GM21360 (cell line): Measurements from ENCODE around the gene EIF1AY.
"Not testable (repeated sequence)": the region's sequence is repeated elsewhere in the genome, so short reads cannot be mapped to it uniquely, and the experiment has no call there.

ENCODE experiments used
- ATAC-seq: cut with Tn5 transposase; IDR thresholded peaks from one replicate; pipeline ENCODE4 v1.9.1; 2021; ENCODE audit warnings: mild to moderate bottlenecking, moderate library complexity; ENCODE audit not compliant: unreplicated experiment

EIF1AY gene

DNA sequence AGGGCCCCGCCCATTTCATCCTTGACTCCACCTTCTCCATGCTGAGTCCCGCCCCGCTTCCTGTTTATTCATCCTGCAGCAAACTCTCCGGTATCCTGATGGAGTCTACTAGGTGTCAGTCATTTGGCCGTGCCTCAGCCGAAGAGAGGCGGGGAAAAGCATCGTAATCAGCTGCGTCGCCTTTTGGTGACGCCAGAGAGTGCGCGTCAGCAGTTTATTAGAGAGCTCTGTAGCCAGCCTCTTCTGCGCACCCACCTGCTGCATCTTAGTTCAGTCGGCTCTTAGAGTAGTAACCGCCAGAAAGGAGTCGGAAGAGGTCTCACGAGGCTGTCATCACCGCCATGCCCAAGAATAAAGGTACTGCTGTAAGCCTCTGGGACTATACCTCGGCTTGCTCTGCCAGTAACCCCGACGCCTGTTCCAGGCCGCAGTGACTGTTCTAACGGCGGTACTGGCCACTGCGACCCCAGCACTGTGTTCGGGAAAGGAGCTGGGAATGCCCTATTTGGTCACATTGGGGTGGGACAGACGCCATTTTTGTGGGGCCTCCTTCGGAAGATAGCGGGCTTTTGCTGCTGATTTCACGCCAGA, at the start of gene EIF1AY:
Gene EIF1AY (plus strand): TSS at position 246 of the 591 bp plus-strand sequence. CDS start 96 bp downstream, at position 342.
- ATAC-seq: no peak

GRCh38 chrY:20528435-20528834, 47.1 kb upstream of the EIF1AY start:
- ATAC-seq: no peak

GRCh38 chrY:20538186-20538585, 37.4 kb upstream of the EIF1AY start:
- no peak for ATAC-seq

- ATAC-seq: no peak
These were observed 36.6 kb upstream of the EIF1AY start for GRCh38 chrY:20538933-20539332.

DNA sequence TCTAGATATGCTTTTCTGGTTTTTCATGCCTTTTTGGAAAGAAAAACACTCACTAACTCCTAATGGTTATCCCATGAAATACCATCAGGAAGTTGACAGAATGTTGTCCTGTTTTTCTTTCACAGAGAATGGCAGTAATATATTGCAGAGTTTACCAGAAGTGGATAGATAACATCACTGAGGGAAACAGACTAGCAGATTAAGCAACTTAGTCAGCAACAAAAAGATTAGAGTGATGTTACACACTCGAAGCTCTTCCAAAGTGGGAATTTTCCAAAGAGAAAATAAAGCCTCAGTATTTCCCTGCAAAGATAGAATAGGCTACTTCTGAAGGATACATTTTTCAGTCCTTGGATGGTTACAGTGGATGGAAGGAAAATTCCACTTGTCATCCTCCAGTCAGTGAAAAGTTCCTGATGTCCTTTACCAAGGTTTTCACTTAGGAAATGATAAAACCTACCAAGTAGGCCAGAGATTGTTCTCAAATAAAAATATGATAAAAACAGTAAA, 31.1 kb upstream of the EIF1AY start:
- no peak for ATAC-seq

GRCh38 chrY:20546071-20546470, 29.5 kb upstream of the EIF1AY start:
- no peak for ATAC-seq

GRCh38 chrY:20549289-20549688, 26.3 kb upstream of the EIF1AY start:
- ATAC-seq: no peak

- ATAC-seq: no peak
These were observed 23.7 kb upstream of the EIF1AY start for GRCh38 chrY:20551840-20552239.

DNA sequence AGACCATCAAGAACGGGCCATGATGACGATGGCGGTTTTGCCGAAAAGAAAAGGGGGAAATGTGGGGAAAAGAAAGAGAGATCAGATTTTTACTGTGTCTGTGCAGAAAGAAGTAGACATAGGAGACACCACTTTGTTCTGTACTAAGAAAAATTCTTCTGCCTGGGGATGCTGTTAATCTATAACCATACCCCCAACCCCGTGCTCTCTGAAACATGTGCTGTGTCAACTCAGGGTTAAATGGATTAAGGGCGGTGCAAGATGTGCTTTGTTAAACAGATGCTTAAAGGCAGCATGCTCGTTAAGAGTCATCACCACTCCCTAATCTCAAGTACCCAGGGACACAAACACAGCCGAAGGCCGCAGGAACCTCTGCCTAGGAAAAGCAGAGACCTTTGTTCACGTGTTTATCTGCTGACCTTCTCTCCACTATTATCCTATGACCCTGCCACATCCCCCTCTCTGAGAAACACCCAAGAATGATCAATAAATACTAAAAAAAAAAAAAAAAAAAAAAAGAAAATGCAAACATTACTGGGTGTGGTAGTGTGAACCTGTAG, 22.7 kb upstream of the EIF1AY start:
- ATAC-seq: not testable (repeated sequence)

- ATAC-seq: no peak
These were observed 19.8 kb upstream of the EIF1AY start for GRCh38 chrY:20555820-20556219.

DNA sequence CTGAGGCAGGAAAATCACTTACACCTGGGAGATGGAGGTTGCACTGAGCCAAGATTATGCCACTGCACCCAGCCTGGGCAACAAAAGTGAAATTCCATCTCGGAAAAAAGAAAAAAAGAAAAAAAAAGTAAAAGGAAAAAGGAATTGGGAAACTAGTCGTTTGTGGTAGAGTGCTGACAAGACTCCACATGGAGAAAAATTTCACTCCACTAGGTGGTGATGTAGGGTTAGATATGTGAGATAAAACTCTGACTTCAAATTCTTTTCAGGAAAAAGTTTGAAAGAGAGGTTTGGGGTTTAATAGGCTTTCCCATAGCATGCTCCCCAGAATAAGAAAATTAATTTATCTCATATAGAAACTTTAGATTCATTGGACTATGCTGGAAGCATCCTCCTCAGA, 16.9 kb upstream of the EIF1AY start:
- ATAC-seq: no peak

GRCh38 chrY:20559873-20560512, 15.6 kb upstream of the EIF1AY start:
- ATAC-seq: no peak

DNA sequence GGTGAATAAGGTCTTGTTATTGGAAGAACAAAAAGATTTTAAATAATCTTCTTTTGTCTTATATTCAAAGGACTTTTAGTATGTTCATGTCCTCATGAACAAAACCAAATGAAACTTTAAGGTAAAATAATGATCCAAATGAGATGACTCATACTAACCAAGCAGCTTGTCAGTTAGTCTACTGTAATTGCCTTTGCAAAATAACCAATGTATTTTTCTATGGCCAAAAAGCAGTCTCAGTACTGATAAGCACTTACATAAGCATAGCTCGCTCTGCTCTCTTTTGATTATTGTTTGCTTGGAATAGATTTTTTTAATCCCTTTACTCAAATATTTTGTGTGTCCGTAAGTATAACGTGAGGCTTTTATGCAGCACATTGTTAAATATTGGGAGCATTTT, 4.3 kb upstream of the EIF1AY start:
- no peak for ATAC-seq

GRCh38 chrY:20576506-20576905, 930 bp downstream of the EIF1AY start:
- ATAC-seq: no peak

DNA sequence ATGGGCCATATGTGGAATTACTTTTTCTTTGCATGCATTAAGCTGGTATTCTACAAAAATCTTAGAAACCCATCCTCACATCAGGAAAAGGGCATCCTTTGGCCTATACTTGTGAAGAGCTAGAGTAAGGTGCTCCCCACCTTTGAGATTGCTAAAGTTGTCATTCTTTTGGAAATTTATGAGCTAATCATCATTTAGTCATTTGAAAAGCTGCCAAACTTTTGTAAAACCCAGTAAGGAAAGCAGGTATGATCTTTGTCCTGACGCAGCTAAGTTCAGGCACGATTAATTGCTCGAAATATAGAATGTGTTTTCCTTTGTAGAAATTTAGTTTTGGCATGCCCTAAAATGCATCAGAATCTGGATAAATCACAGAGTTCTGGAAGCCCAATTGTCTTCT, 2.6 kb downstream of the EIF1AY start:
- no peak for ATAC-seq

GRCh38 chrY:20581687-20582086, 6.1 kb downstream of the EIF1AY start:
- no peak for ATAC-seq

- no peak for ATAC-seq
These were observed 10.6 kb downstream of the EIF1AY start for GRCh38 chrY:20586161-20586560.
